NCI-H345 (cell line): Measurements from ENCODE around the gene OR10H2.
"Not testable (repeated sequence)": the region's sequence is repeated elsewhere in the genome, so short reads cannot be mapped to it uniquely, and the experiment has no call there.

Source experiments
- DNase-seq: peaks from one replicate; lab custom pipeline; 2025; lab: John Stamatoyannopoulos, UW

The OR10H2 gene, protein sequence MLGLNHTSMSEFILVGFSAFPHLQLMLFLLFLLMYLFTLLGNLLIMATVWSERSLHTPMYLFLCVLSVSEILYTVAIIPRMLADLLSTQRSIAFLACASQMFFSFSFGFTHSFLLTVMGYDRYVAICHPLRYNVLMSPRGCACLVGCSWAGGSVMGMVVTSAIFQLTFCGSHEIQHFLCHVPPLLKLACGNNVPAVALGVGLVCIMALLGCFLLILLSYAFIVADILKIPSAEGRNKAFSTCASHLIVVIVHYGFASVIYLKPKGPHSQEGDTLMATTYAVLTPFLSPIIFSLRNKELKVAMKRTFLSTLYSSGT

DNA sequence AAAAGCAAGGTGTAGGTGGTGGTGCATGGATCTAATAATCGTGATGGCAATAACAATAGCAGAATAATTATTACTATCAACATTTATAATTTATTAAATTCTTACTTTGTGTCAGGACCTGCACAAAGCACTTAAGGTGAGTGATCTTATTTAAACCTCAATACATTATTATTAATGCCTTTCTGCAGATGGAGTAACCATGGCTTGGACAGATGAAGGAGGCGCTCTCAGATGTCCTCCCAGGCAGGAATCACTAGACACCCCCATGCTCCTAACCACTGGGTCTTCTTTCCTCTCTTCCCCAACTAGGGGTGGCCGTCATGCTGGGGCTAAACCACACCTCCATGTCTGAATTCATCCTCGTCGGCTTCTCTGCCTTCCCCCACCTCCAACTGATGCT lies at the start of gene OR10H2:
Gene OR10H2, plus strand, starts transcription at position 301 of the 400 bp plus-strand sequence. Its CDS starts 20 bp downstream, at position 321.
- DNase-seq, result no peak

DNA sequence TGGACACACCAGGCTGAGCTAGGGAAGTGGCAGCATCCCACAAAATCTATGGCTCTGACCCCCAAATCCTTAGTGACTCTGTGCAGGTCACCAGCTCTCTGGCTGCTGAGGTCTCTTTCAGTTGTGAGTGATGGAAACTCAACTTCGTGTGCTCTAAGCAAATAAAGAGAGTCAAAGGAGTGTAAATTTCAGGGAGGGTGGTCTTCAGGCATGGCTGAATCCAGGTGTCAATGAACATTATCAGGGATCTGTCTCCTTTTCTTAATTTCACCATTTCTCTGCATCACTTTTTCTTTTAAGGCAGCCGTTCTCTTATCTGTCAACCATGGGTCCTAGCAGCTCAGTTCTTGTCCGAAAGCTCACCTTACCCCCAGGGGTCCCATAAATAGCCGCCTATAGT lies 48.7 kb upstream of the OR10H2 start:
- DNase-seq, result no peak

DNA sequence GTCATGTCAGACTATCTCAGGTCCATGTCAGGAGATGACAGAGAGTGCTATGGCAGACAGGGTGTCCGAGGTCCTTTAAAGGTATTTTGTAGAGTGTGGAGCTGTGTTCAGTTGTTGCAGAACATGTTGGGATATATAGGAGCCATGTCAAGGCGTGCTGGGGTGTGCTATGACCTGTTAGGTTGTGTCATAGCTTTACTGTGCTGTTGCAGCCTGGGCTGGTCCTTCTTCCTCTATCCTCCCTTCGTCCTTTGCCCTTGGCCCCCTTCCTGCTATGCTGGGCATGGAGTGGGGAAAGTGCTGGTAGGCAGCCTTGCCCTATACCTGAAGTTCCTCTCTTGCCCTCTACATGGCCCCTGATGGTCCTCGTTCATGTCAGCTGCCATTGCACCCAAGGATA lies 48.0 kb upstream of the OR10H2 start:
- DNase-seq, result not testable (repeated sequence)

DNA sequence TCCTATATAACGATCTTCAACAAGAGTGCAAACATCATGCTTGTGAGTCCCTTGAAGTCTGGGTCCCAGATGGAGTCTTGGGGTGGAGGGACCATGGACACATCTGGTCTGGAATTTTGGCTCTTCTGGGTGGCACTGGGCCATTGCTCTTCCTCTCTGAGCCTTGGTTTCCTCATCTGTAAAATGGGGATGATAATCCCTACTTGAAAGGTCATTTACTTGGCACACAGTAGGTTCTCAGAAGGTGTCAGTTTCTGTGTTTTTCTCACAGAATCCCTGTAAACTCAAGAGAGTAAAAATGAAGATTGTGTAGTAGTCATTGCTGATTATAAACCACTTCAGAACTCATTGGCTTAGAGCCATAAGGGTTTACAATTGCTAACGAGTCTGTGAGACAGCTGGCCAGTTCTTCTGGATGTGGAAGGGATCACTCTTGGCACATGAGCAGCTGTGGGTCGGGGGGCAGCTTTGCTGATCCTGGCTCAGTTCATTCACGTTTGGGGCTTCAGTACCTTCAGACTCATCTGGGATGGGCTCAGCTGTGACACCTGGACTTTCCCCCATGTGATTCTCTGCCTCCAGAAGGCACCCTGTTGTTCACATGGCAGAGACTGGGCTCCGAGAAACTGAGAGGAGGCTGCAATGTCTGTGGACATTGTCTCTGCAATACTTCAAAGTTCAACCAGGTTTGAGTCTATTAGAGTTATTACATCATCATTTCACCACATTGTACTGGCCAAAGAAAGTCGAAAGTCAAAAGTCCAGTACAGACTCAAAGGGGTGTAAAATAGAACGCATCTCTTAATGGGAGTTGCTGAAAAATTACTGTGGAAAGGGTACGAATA lies 47.1 kb upstream of the OR10H2 start:
- DNase-seq, result no peak

DNA sequence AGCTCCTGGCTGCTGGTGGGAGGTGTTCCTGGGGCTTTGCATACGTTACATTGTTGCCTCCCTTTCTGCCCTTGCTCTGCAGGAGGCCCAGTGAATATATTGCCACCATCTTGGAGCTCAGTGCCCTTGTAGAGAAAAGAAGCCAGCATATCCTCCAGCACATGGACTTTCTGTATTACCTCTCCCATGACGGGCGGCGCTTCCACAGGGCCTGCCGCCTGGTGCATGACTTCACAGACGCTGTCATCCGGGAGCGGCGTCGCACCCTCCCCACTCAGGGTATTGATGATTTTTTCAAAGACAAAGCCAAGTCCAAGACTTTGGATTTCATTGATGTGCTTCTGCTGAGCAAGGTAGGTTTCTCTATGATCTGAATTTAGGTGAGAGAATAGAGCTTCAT lies 44.4 kb upstream of the OR10H2 start:
- DNase-seq, result no peak

DNA sequence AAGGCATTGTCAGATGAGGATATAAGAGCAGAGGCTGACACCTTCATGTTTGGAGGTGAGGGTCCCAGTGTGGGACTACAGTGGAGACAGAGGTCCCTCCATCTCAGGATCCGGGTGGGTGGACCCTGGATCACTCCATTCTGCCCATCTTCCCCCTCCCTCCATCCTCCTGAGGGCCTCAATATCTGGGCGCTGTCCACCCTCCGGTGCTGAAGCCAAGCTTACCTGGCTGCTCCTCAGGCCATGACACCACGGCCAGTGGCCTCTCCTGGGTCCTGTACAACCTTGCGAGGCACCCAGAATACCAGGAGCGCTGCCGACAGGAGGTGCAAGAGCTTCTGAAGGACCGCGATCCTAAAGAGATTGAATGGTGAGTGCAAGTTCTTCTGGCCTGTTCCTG lies 43.0 kb upstream of the OR10H2 start:
- no peak for DNase-seq

DNA sequence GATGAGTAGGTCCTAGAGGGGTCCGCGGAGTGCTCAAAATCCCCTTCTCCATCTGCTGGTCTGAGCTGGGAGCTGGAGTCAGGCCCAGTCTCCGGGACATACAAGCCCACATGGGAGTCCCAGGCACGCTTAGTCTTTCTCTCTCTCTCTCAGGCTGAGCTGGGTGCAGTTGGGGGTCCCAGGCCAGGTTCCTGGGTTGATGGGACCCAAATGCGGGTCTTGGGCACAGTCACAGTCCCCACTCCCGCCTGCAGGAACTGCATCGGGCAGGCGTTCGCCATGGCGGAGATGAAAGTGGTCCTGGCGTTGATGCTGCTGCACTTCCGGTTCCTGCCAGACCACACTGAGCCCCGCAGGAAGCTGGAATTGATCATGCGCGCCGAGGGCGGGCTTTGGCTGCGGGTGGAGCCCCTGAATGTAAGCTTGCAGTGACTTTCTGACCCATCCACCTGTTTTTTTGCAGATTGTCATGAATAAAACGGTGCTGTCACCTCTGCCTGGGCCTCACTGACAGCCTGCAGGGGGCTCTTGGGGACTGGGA lies 31.1 kb upstream of the OR10H2 start:
- no peak for DNase-seq

DNA sequence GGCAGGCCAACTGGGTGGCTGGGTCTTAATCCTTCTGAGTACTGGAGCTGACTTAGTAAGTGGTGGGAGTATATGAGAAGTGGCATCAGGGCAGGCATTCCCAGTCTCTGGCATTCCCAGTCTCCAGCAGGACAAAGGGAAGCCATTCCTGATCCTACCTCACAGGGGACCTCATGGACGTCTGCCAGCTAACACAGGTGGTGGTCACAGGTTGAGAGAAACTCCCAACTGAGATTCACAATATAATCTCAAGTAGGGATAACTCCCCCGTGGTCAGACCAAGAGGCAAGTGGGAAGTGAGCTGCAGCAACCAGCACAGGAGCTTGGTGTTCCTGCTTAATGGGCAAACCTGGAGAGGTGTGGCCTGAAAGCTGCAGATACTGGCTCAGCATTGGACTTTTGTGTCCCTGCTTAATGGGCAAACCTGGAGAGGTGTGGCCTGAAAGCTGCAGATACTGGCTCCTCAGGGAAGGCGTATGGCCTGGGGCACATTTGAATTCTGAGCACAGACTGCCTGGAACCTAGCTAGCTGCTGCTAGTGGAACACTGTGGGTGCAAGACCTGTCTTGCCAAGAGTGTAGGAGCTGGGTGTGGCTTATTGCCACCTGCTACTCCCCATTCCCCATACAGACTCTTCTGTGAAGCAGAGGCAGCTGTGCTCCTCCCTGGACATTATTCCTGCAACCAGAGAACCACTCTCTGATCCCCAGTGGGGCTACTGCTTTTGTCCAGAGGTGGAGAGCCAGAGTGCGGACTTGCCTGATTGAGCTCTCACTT lies 25.9 kb upstream of the OR10H2 start:
- no peak for DNase-seq

DNA sequence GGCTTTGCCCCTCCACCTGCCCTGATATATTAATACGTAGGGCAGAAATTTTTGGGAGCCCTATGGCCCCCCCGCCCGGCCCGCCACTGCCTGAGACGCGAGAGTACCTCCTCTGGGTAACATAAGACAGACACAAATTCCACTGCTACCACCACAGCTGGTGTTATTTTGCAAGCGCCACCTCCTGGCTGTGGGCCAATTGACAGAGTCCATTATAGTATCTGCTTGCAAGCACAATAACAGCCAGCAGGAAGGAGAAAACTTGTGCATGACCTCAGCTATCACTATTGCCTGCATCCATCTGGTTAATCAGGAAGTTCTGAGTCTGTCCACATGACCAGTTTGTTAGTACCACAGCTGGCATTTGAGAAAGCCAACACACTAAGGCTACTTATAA lies 25.3 kb upstream of the OR10H2 start:
- no peak for DNase-seq

DNA sequence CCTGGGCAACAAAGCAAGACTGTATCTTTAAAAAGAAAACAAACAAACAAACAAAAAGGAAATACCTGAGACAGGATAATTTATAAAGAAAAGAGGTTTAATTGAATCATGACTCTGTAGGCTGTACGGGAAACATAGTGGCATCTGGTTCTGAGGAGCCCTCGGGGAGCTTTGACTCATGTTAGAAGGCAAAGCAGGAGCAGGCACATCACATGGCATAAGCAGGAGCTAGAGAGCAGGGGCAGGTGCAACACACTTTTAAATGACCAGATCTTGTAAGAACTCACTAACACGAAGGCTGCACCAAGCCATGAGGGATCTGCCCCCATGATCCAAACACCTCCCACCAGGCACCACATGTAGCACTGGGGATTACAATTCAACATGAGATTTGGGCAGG lies 13.2 kb upstream of the OR10H2 start:
- no peak for DNase-seq

DNA sequence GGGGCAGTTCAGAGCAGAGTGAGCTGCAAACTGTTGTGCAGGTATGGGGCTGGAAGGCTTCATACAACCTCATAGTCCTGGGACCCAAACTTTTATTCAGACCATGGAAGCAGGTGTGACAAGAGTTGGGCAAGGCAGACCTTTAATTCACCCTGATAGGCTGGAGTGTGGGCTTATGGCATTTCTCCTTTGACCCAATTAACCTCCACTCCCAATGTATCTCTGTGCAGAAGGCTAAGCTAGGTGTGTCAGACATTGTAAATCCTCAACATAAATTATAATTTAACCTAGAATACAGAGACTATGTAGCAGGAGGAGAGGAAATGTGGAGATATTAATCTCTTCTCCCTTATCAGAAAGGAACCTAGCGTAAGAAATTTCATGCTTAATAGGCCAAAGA lies 12.2 kb upstream of the OR10H2 start:
- no peak for DNase-seq

DNA sequence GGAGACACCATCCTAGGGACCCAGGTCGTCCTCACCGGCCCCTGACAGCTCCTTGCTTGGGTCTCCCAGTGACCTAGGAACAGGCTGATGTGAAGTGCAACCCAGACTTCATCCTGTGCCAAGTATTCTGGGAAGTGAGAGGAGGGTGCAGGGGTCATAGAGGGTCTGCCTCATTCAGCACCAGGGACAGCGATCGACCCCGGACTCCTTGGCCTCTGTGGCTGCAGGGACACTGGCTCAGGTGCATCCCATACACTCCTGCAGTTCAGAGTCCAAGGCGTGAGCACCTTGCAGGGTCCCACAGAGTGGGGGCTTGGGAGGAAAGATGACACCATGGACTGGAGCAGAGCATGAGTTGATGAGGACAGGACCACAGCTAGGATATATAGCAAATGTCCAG lies 10.0 kb upstream of the OR10H2 start:
- no peak for DNase-seq

DNA sequence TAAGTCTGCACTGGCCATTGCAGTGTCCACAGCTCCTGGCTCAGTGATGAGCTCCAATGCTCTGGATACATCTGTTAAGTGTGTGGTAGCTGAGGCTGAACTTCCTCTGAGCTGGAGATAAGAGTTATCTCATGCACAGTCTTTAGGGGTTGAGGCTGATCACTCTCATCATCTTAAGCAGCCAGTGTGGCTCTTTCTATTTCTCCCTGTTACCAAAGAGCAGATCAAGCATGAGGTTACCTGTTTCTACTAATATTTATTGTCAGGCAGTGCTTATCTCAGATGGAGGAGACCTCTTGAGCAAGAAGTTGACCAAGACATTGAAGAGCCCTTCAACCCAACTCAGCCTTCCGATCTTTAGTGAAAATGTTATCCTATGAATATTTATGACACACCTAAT lies 6.6 kb upstream of the OR10H2 start:
- DNase-seq, result no peak

DNA sequence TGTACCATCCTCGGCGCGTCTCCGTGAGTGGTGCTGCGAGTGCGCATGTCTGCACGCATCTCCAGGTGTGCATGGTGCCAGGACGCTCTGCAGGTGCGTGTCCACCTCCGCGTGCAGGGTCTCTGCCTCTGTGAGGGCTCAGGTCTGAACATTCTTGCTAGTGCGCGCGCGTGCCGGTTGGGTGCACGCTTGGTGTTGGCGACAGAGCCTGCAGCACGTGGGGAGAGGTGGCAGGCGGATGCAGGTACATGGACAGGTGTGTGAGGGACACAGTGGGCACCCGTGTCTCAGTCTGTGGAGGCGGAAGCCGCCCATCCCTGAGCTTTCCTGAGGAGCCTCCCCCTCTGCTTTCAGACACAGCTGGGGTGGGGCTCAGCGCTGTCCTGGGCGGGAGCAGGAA lies 4.9 kb upstream of the OR10H2 start:
- no peak for DNase-seq

DNA sequence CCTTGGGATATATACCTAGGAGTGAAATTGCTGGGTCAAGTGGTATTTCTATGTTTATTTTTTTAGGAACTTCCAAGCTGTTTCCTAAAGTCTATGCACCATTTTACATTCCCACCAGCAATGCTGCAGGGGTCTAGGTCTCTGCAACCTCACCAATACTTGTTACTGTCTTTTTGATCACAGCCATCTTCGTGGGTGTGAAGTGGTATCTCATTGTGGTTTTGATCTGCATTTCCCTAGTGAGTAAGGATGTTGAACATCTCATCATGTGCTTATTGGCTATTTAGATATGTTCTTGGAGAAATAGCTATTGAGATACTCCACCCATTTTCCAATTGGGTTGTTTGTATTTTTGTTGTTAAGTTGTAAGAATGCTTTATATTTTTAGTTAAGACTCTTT lies 2.7 kb downstream of the OR10H2 start:
- DNase-seq, result no peak

DNA sequence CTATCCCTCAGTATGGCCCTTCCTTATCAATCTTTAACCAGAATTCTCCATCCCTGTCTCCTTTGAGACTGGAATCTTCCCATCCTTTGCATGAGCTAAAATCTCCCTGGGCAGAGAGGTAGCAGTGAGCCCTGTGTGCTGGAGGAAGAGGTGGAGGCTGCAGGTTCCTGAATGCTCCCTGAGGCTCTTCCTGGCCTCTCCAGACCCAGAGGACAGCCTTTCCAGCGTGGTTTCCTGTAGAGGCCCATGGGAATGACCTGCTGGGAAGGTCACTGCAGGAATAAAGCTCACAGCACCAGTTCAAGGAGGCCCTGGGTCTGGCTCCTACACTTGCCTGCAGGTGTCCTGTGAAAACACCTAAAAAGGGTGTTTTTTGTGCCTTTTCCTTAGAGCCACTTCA lies 4.6 kb downstream of the OR10H2 start:
- no peak for DNase-seq

DNA sequence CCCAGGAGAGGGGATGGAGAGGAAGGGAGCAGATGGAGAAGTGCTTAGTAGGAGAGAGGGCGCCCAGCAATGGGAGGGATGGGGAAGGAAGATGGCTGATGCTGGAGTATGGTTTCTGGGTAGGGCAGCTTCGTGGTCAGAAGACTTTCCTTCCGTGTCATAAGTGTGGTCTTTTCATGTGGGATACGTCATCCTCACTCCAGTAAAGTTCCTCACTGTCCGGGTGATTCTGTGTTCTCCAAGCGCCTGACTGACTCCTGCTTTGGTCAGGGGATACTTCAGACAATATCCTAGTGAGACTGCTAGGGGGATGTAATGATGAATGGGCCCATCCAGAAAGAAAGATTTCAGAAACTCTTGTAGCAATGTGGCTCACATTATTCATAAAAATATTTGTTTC lies 6.1 kb downstream of the OR10H2 start:
- no peak for DNase-seq

DNA sequence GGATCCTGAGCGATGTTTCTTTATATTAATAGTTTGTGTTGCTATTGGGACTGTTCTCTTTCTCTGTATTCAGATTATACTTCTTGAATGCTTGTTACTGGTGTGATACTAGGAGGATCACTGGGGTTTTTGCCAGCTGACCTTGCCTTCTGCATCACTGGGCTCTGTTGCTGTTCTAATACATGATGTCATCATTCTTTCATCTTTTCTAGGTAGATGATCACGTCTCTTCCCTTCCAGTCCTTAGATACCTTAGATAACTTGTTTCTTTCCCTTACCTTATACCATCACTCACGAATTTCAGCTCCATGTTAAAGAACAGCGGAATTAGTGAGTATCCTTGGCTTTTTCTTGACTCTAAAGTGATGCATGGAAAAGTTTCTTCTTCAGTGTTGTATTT lies 9.9 kb downstream of the OR10H2 start, which contains the start of gene OR10H3:
Gene OR10H3, plus strand, starts transcription at position 264 of the 400 bp plus-strand sequence. CDS start 3,408 bp downstream, outside the sequence.
- no peak for DNase-seq

DNA sequence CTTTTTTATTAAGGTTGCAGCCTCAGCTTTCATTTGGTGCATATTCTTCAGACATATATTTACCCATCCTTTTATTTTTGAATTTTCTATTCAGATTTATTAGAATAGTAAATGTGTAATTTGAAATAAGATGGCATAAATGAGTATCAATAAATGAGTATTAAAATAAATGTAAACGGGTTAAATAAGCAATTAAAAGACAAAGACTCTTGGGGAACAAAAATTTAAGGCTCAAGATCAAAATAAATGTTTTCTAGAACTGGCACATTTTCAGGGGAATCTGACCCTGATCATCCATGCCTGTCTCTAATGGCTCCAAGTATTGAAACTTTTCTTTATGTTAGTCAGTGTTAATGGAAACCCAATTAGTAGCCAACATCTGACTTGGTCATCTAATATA lies 13.0 kb downstream of the OR10H2 start:
- DNase-seq, result no peak

DNA sequence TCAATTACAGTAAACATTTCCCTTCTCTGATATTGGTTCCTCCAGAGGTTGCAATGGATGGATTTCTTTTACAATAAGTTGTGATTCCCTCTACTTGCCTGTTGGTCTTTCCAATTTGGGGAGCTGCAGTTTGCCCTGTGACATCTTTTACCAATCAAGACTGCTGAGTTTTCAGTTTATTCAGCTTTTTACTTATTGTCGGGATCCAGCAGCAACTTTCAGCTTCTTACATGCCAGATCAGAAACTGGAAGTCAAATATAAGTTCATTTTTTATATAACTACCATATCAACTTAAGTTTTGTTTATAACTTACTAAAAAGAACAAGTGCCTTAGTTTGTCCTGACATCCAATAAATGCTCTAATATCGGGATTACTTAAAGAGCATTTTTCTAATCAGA lies 20.4 kb downstream of the OR10H2 start:
- DNase-seq, result no peak

DNA sequence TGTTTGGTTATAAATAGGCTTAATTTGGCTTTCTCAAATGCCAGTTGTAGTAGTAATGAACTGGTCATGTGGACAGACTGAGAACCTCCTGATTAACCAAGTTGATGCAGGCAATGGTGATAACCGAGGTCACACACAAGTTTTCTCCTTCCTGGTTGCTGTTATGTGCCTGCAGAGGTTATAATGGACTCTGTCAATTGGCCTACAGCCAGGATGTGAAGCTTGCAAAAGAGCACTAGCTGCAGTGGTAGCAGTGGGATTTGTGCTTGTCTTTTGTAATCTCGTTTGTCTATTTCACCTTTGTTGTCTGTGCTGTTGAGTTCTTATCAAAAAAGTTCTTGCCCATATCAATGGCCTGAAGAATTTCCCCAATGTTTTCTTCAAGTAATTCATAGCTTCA lies 30.6 kb downstream of the OR10H2 start:
- no peak for DNase-seq

DNA sequence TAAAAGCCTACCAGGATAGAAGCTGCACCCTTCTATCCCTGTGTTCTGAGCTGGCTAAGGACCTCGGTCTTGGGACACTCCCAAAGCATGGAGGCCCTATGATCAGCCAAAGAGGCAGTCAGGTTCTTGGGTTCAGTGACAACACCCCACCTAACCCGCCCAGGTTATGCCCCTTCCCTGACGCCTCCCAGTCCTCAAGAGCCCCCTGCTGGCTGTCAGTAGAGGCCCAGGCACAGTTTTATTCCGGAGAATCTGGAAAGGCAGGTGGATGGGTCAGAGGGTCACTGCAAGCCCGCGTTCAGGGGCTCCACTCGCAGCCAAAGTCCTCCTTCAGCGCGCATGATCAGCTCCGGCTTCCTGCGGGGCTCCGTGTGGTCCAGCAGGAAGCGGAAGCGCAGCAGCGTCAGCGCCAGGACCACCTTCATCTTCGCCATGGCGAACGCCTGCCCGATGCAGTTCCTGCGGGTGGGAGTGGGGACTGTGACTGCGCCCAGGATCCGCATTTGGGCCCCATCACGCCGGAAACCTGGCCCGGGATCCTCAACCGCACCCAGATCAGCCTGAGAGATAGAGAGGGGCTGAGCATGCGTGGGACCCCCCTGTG lies 32.2 kb downstream of the OR10H2 start:
- no peak for DNase-seq
